GM18861 (cell line): ENCODE measurements around the gene TTC39C.

ENCODE experiments used
- ATAC-seq: cut with Tn5 transposase; IDR thresholded peaks from one replicate; pipeline ENCODE4 v1.9.1; 2021; ENCODE audit not compliant: unreplicated experiment

Gene TTC39C

DNA sequence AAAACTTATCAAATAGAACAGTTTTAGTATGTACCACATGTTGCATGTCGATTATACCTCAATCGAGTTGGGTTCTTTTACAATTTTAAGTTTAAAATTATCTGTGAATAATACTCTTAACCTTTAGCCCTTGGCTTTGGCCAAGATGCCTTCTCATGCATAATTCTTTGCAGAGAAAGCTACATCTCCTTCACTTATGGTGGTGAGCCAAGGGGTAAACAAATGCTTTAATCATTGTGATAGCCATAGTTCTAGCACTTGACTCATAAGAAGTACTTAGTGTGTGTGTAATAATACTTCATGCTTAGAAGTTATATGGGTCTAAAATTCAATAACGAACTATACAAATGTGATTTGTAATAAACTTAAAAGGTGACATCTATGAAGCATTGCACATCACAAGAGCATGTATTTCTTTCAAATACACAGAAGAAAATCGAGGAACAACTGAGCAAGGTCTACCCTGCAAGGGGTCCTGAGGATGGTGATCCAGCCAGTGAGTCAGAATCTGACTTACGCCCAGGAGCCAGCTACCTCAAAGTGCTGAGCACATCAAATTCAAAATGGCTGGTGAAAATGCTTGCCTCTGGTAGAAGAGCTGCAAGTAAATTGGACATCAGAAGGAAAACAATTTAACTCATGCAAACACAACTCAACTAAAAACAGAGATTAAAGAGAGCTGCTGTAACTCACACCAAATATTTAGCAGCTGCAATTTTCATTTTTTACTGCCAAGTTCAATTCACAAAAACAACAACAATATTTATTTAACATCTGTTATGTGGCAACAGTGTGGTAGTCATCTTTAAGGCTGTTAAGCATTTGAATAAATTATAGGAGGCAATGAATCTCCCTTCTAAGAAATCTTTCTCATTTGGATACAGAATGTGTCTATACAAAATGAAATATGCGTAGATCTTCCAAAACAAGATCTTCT is 23.8 kb upstream of the TTC39C start:
- ATAC-seq: no peak

DNA sequence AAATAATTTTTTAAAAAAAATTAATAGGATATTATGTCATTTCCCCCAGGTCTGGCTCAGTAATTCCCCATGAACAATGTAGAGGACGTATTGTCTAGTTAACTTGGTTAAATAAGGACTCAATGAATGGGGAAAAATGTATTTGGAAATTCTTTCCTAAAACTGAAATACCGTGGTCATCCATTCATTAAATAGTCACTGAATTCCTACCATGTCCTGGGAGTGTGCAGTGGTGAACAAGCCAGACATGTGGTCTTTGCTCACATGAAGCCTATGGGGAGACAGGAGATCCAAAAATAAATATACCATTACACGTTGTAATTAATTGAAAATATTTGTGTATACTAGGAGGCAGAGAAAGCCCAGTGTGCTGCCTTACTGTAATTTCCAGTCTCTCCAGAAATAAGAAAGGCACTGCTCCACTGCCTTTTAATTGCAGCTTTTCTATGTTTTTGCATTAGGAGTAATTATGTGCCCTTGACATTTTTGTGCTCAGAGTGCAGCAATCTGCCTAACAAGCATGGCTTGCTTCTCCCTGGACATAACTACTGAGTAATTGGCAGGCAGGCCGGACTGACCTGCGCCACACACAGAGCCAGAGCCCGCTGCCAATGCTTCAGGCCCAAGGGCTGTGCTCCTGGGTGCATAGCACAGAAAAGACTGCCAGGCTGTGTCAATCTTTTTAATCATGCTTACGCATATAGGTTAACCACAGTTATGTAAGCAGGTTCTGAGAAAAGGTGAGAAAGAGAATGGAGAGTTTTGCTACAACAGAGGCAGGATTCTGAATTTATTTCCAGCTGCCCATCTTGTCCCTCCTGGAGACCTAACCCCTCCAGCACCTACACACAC is 22.2 kb upstream of the TTC39C start:
- ATAC-seq: no peak

DNA sequence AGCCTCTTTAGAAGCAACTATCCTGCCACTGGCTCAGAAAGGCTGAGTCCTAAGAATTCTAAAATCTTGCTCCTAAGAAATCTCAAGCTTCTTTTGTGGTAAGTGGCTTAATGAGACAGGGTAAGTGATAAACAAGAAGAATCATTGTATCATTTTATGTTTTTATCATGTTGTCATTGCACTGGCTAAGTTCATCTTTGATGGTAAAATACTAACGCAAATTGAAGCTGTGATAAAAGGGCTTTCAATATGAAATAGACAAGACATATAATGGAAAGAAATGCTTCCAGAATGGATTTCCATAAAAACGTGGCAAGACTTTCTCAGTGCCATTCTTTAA is 21.6 kb upstream of the TTC39C start:
- no peak for ATAC-seq

DNA sequence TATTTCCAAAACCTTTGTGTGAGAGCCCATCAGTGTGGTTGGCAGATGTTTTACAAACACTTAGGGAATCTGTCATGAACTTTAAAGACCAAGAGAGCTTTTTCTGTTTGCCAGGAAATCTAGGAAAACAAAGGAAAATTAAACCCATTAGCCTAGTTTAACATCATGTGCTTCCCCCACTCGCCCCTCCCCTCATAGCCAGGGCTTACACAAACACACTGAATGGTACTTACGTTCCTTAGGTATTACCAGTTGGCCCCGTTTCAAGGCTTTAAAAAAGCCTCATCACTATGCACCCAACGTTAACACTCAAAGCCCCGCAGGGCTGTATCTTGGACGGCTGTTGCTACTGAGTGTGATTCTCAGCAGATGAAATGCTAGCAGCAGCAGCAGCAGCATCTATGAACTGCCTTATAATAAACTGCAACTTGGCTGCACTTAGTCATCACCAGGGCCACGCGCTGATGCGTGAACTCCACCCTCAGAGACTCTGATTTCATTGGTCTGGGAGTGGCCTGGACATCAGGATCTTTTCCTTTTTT is 20.1 kb upstream of the TTC39C start:
- peak; percentile 30 for ATAC-seq

GRCh38 chr18:23995180-23995579 is 19.4 kb upstream of the TTC39C start:
- ATAC-seq: peak; percentile 7

DNA sequence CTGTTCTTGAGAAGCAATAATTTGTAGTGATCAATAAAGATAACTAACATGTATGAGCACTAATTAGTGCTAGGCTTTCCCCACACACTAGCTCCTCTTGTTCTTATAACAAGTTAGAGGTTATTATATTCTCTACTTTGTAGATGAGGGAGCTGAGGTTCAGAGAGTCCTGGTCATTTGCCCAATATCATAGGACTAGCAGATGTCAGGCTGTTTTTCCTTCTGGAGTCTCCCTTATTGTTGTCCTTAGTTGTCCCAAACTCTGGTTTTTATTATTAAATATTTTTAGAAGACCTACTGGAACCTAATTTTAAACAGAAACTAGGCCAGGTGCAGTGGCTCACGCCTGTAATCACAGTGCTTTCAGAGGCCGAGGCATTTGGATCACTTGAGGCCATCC is 16.5 kb upstream of the TTC39C start:
- ATAC-seq: no peak

- ATAC-seq: no peak
These were observed 15.7 kb upstream of the TTC39C start for GRCh38 chr18:23998820-23999219.

DNA sequence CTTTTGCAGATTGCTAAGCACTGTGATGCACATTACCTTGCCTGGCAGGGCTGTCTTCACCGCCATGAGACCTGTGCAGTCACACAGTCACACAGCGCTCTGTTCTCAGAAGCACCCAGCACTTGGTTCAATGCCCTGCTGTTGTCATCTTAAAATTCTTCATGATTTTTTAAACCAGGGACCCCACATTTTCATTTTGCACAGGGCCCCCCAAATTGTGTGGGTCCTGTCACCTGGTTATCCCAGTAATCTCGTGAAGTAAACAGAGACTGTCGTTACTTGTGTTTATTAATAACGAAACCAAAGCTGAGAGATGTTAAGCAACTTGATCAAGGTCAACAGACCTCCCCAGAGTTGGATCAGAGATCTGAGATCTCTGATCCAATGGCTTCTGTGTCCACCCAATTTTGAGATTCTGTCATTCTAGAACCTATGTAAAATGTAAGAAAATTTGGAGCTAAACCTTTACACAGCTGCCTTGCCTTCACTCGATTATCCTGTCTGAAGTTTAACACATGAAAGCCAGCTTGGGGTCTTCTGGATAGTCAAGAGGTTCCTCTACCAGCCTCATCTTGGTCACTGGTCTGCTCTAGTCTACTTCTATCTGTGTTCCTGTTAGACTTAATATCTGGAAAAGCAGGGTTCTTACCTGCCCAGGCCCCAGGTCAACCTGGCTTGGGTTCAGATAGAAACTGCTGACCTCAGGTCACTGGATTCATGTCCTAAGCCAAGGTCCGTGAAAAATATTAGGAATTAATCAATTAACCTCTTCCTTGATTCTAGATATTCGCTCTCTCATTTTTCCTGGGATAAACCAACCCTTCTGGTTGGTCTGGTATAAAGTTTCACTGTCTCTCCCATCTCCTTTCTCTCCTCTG is 13.7 kb upstream of the TTC39C start:
- no peak for ATAC-seq

- ATAC-seq: no peak
These were observed 12.1 kb upstream of the TTC39C start for GRCh38 chr18:24002479-24002878.

DNA sequence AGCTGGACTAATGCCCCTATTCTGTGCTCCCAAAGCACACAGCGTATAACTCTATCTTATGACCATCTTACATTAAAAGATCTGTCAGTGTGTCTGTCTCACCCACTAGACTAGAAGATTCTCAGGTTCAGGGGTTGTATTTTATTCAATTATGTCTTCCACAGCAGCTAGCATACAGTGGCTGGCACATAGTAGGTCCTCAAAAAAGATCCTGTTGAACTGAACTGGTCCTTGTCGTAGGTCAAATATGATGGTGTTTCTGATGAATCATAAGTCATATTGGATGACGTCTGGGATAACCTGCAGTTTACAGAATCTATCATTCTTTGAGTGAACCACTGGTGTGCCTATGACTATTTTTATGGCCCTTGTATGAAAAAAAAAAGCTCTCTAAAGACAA is 11.3 kb upstream of the TTC39C start:
- ATAC-seq: no peak

DNA sequence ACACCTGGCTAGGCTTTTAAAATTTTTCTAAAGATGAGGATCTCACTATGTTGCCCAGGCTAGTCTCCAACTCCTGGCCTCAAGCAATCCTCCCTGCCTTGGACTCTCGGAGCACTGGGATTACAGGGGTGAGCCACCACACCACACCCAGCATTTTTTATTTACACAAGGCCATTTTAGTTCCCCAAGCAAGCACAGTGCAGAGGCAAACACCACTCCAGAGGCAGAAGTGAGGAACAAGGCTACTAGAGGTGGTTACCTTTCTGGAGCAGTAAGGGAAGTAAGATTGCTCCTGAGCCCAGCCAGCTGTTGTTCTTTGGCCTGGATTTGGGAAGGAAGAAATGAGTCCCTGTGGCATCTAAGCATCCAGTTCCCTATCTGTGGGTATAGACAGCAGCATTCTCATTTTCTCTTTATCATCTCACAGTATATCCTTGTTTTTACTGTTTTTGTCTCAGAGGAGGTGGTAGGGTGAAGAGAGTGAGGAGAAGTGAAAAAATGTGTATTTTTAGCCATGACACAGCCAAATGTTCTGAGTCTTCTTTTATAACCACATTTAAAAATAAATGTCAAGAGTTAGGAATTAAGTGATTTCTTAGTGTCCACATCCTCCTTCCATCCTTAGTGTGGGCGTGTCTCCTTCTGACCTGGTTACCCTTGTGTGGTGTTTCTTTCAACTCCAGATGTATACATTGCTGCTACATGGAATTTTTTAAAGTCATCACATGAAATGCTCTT is 10.5 kb upstream of the TTC39C start:
- ATAC-seq: no peak

GRCh38 chr18:24006712-24007313 is 7.7 kb upstream of the TTC39C start:
- ATAC-seq: no peak

DNA sequence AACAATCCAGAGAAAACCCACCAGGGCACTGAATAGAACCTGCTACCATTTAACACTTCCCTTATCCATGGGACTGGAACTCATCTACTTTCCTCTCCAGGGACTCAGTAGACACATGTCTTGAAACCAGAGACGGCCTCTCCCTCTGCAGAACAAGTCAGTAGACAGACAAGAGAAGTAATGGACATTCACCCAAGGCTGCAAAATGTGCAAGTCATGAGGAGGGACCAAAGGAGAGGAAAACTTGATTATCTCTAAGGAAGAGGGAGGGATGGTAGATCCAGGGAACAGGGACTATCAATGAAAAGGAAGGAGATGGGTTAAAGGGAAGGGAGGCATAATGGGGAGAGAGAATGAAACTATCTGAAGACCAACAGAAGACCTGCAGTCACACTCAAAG is 5.3 kb upstream of the TTC39C start:
- ATAC-seq: no peak

- peak; percentile 58 for ATAC-seq
These were observed 4.8 kb upstream of the TTC39C start for GRCh38 chr18:24009651-24010333.

- no peak for ATAC-seq
These were observed 3.9 kb upstream of the TTC39C start for GRCh38 chr18:24010673-24011072.

DNA sequence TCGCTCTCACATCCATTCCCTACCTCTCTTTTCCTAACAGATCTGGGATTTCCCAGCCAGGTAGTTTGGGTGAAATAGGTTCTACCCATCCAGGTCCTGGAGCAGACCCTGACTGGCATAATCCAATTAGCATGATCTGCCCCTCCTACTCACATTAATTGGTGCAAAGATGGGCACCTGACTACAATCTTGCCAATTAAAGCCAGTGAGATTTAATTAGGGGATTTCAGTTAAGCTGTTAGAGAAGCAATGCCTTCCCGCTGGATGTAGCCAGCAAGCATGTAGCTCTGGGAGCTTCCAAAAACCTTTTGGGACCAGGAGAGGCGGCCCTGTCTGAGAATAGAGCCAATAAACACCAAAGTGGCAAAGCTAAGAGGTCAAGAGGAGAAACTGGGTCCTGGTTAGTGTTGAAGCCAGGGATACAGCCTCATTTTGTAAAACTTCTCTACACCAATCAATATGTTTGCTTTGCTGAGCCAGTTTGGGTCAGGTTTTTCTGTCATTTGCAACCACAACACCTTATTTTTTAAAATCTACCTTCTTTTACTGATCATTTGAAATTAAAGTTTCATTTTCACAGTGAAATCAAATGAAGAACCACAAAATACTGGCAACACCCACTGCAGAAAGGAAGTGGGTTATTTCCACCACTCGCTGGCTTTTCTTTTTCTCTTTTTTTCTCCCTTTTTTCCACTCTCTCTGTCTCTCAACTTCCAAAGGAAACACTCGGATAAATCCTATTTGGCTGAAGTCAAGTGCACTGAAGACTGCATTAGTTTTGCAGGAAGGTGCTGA is 3.2 kb upstream of the TTC39C start:
- ATAC-seq: no peak

DNA sequence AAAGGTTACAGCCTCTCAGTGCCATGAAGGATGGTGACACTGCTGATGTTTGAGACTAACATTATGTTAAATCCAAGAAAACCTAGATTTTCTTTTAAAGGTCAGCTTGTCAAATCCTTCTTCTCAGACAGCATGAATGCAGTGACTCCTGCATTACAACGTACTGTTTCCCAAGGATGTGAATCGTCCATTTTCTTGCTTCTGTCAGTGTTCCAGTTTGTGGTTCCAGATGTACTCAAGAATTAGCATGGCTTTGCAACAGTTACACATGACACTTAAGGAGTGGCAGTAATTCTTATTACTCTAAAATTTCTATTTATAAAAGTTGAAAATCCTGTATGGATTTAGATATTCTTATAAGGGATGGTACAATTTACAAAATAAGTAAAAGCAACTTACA is 1.5 kb upstream of the TTC39C start:
- ATAC-seq: no peak

- ATAC-seq: no peak
These were observed 558 bp downstream of the TTC39C start for GRCh38 chr18:24014986-24015638.
